Activated T-helper 1 cell treated with anti-CD3 and anti-CD28 coated beads, Interleukin-12 subunit alpha, Interleukin-12 subunit beta, Interleukin-2, Interleukin-4 antibody, amounts not matched to agents 30 ng/mL and 10 ng/mL and 1 ng/mL, durations not matched to agents 14 hours and 24 hours and 36 hours (primary cell): ENCODE data around the gene MYEF2. TPM values are rescaled to one million over a fixed set of nuclear protein-coding genes. Genes with fewer than 3 reads are reported as not detected.

Experiments used
- DNase-seq: peaks from one replicate; pipeline ENCODE4 v3.0.0; 2021; ENCODE audit warnings: low spot score
- H3K27ac Mint-ChIP-seq: one replicate; pipeline ENCODE4 v1.8.0; 2021; ENCODE audit warnings: mild to moderate bottlenecking, mixed read lengths
- H3K27me3 Mint-ChIP-seq: one replicate; pipeline ENCODE4 v1.8.0; 2022; ENCODE audit warnings: mild to moderate bottlenecking, moderate library complexity, mixed read lengths; ENCODE audit not compliant: insufficient read depth
- H3K36me3 Mint-ChIP-seq: one replicate; pipeline ENCODE4 v1.8.0; 2021; ENCODE audit warnings: low read depth, mixed read lengths
- H3K4me1 Mint-ChIP-seq: one replicate; pipeline ENCODE4 v1.8.0; 2021; ENCODE audit warnings: low read depth, mixed read lengths
- H3K4me3 Mint-ChIP-seq: one replicate; pipeline ENCODE4 v1.8.0; 2021; ENCODE audit warnings: mild to moderate bottlenecking, moderate library complexity, mixed read lengths
- H3K9me3 Mint-ChIP-seq: one replicate; pipeline ENCODE4 v1.8.0; 2021; ENCODE audit warnings: mixed read lengths
- intact Hi-C: fragments of 100-400 bp; cut with micrococcal nuclease; formaldehyde crosslinking; loops from one replicate; pipeline ENCODE4 v1.15.1; 2024
- total RNA-seq: library from RNA; stranded (reverse); gene quantifications from 2 replicates; pipeline ENCODE4 v1.2.3, GENCODE V29; 2022

MYEF2 gene
- total RNA-seq, 1 donor from 2014 or later: 20.3 TPM

DNA sequence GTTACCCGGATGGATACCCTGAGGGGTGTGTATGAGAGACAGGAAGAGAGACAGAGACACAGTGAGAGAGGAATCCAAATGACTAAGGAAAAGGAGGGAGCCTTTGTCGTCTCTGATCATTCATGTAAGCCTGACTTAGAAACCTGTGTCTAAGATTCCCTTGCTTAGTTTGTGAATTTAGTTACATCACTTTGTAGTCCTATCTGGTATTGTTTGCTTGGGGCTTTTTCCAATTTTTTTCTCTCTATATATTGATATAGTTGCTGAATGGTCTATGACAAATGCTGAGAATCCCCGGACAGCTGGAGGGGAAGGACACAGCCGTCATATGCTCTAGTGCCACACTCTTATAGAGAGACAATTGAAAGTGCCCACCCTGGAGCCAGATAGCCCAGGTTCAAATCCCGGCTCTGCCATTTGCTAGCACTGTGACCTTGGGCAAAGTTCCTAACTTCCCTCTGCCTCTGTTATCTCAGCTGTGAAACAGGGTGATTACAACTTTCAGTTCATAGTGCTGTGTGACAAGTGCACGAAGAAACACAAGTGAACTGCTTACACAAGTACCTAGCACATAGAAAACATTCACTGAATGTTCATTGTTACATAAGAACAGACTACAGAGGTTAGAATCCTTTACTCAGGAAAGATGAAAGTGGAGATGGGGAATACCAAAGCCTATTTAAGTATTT lies 51.3 kb downstream of the MYEF2 start:
- no peaks in the 10 kb centered on the region for H3K4me1 Mint-ChIP-seq
- H3K9me3 Mint-ChIP-seq: no peaks in the 10 kb centered on the region
- DNase-seq: no peak
- peaks cover 2% of the 10 kb centered on the region for H3K27me3 Mint-ChIP-seq
- intact Hi-C loops: no loop called here
- H3K27ac Mint-ChIP-seq: no peak overlapping the region
- no peak overlapping the region for H3K4me3 Mint-ChIP-seq
- H3K36me3 Mint-ChIP-seq: no peaks in the 10 kb centered on the region

DNA sequence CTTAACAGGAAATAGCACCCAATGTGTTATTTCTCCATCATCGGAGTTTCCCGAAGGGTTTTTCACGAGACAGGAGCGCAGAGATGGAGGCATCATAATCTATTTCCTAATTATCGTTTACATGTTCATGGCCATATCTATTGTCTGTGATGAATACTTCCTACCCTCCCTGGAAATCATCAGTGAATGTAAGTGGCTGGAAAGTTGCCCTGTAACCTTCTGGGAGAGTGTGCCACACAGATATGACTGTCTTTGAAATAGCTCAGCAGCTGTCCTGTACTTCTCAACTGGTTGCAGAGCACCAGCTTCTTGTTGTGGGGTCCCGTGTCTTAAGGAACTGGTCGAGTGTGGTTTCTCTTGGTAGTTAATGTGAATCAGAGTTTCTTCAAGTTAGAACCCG lies 56.2 kb downstream of the MYEF2 start:
- intact Hi-C loops: no loop called here
- Mint-ChIP-seq H3K4me1 (no peaks in the 10 kb centered on the region), H3K27ac (no peak overlapping the region), H3K4me3 (no peak overlapping the region), H3K9me3 (no peaks in the 10 kb centered on the region), H3K27me3 (peaks cover 2% of the 10 kb centered on the region), H3K36me3 (no peaks in the 10 kb centered on the region)
- no peak for DNase-seq

DNA sequence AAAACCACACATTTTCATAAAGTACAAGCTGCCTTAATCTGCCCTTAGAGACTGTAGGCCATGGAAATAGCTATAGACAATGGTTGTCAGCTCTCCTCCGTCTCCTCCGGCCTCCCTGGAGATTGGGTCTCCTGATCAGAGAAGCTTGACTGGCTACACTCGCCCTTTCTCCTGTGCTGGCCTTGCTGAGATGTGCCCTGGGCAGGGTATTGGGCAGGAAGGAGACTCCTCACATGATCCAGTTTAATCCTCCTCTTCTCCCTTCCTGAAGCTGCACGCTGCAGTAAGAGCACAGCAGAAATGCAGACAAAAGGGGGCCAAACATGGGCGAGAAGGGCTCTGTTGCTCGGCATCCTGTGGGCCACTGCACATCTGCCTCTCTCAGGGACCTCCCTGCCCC lies 57.4 kb downstream of the MYEF2 start, which contains the start of gene SLC24A5:
TSS of gene SLC24A5 (plus strand) at position 246 of the 400 bp plus-strand sequence. CDS start at position 301, 55 bp downstream.
- no peak for DNase-seq
- Mint-ChIP-seq H3K4me3 (no peak within 1 kb of the TSS), H3K27ac (no peak within 1 kb of the TSS), H3K36me3 (no peaks in the 10 kb centered on the region), H3K27me3 (peaks cover 4% of the 10 kb centered on the region), H3K9me3 (no peaks in the 10 kb centered on the region), H3K4me1 (no peaks in the 10 kb centered on the region)
- intact Hi-C loops: no loop called here

DNA sequence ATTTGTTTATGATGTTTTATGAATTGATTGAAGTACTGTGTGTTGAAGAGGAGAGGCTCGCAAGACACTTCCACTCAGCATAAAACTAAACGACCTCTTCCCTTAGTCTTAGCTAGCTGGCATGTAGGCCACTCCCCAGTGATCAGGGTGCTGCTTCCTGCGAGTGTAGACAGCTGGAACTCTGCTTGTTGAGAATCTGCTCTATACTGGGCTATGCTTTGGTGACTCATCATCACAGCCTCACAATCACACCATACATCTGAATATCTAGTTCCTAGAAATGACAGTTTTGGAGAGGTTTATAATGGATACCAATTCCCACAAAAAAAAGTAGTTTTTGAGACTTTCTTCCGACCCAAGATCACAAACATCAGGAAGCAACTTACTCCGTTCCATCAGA lies 58.8 kb downstream of the MYEF2 start:
- Mint-ChIP-seq H3K27ac (no peak overlapping the region), H3K4me1 (no peaks in the 10 kb centered on the region), H3K36me3 (no peaks in the 10 kb centered on the region), H3K27me3 (peaks cover 10% of the 10 kb centered on the region), H3K4me3 (no peak overlapping the region), H3K9me3 (no peaks in the 10 kb centered on the region)
- intact Hi-C loops: no loop called here
- no peak for DNase-seq

DNA sequence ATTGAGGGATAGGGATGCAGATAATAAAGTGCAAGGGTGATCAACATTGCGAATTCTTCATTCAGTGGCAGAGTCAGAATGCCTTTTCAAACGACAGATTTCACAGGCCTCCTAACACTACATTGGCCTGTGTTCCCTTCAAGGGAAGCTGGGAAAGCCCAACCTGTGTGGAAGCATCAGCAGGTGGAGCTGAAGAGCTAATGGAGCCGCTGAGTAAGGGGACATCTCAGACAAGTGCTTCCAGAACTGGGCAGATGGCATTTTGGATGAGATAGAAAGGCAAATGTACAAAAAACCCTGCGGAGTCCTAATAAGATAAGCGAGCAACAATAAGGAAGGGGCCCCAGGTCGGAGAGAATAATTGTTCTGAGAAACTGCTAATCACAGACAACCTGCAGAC lies 65.9 kb downstream of the MYEF2 start:
- H3K27me3 Mint-ChIP-seq: peaks cover 14% of the 10 kb centered on the region
- no peak overlapping the region for H3K27ac Mint-ChIP-seq
- no peak overlapping the region for H3K4me3 Mint-ChIP-seq
- H3K9me3 Mint-ChIP-seq: no peaks in the 10 kb centered on the region
- intact Hi-C loops: loop anchor here (5.0 kb wide), 1 partner anchor 175 kb away; no protein-coding TSS in a partner anchor
- H3K36me3 Mint-ChIP-seq: no peaks in the 10 kb centered on the region
- no peak for DNase-seq
- H3K4me1 Mint-ChIP-seq: no peaks in the 10 kb centered on the region

DNA sequence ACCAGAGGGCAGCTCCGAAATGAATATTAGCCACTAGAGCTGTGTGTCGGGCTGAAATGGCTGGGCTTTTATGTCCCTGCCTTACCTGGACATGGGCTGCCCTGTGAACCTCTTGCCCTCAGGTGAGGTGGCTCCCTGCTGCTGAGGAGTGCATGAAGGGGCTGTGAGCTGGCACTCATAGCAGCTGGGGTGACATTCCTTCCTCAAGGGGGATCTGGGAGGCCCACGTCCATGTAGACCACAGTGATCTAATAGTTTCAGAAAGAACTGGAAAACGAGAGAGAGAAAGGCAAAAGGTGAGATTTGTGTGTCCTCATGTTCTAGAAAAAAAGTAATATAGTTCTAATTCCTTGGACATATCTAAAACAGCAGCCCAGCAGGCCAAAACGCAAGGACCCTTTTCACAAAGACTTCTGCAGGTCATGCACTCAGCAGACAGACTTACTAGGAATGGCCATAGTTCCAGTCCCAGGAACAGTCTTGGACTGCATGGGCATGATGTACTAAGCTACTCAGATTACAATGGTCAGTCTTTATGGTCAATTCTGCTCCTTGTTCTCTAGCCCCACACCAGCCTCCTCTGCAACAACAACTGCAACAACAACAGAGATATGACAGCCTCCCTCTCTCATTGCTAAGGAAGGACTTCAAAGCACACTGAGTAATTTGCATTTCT lies 68.1 kb downstream of the MYEF2 start:
- Mint-ChIP-seq H3K4me3 (no peak overlapping the region), H3K27me3 (peaks cover 14% of the 10 kb centered on the region), H3K4me1 (no peaks in the 10 kb centered on the region), H3K9me3 (no peaks in the 10 kb centered on the region), H3K27ac (no peak overlapping the region), H3K36me3 (no peaks in the 10 kb centered on the region)
- DNase-seq: no peak
- intact Hi-C loops: loop anchor here (5.0 kb wide), 1 partner anchor 177 kb away; no protein-coding TSS in a partner anchor

DNA sequence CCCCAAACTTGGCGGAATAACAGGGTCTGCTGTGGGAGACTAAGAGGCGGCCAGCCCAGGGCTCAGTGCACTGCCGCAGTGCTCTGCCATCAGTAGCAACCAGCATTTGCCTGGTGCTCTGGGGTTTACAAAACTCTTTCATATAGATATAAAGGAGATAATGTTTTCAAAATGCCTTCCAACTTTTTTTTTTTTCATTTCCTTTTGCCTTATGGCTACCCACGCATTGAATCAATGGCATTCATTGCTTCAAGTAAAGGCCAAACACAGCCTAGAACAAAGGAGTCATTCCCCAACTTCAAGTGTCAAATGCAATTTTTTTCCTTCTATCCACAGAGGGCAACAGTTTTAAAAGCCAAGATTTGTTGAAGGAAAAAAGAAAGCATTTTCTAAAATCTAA lies 68.9 kb downstream of the MYEF2 start:
- DNase-seq: no peak
- H3K4me3 Mint-ChIP-seq: no peak overlapping the region
- no peaks in the 10 kb centered on the region for H3K9me3 Mint-ChIP-seq
- no peak overlapping the region for H3K27ac Mint-ChIP-seq
- intact Hi-C loops: no loop called here
- H3K27me3 Mint-ChIP-seq: peaks cover 9% of the 10 kb centered on the region
- H3K4me1 Mint-ChIP-seq: no peaks in the 10 kb centered on the region
- no peaks in the 10 kb centered on the region for H3K36me3 Mint-ChIP-seq

DNA sequence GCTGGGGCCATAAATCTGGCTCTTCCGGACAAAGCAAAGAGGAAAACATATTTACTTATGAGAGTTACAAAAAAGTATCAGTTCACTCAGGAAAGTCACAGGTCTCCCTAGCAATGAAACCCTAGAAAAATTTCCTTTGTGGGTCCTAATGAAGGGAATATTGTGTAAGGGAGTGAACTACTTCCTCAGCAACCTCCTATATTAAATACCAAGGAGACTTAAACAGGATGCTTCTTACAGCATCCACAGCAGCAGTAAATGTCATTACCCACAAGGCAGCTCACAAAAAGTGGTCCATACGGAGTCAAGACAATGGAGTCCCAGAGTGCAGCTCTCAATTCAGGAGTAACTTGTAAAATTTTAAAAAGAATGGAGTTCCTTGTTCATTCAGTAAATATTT lies 72.2 kb downstream of the MYEF2 start:
- Mint-ChIP-seq H3K4me1 (no peaks in the 10 kb centered on the region), H3K27ac (no peak overlapping the region), H3K9me3 (no peaks in the 10 kb centered on the region), H3K36me3 (no peaks in the 10 kb centered on the region), H3K4me3 (no peak overlapping the region), H3K27me3 (peaks cover 9% of the 10 kb centered on the region)
- intact Hi-C loops: no loop called here
- no peak for DNase-seq

DNA sequence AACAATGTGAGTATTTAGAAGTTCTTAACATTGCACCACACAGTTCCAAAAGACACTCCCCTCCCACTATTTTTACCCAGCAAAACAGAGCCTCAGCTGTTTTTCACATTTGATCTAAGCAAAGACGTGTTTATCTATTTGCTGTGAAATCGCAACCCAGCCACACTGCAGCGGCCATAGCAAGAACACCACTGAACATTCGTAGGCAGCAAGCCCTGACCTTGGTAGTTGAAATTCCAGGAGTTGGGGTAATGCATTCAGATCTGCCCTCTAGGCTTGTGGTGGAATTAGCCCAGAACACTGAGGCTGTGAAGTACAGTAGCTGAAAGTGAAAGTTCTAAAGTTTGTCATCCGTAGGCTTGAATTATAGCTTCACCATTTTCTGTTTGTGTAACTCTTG lies 74.4 kb downstream of the MYEF2 start:
- Mint-ChIP-seq H3K9me3 (no peaks in the 10 kb centered on the region), H3K4me3 (no peak overlapping the region), H3K4me1 (no peaks in the 10 kb centered on the region), H3K27ac (no peak overlapping the region), H3K36me3 (no peaks in the 10 kb centered on the region), H3K27me3 (peaks cover 7% of the 10 kb centered on the region)
- DNase-seq: no peak
- intact Hi-C loops: no loop called here

DNA sequence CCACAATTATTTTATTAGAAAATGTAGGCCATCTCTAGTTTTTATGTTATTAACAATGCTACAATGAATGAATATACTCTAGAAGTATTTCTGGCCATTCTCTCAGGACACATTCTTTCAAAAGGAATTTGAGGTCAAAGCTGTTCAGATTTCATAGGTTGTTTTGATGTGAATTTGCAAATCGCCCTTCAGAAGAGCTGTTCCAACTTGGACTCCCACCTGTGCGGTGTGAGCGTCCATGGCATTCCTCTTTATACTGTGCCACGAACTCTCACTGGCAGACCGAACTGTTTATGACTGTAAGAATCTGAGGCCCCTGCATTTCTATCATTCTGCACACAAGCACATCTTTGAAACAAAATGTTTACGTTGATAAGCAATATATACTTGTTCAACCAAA lies 75.9 kb downstream of the MYEF2 start:
- no peaks in the 10 kb centered on the region for H3K9me3 Mint-ChIP-seq
- intact Hi-C loops: no loop called here
- no peaks in the 10 kb centered on the region for H3K36me3 Mint-ChIP-seq
- DNase-seq: no peak
- no peak overlapping the region for H3K4me3 Mint-ChIP-seq
- H3K27ac Mint-ChIP-seq: no peak overlapping the region
- no peaks in the 10 kb centered on the region for H3K4me1 Mint-ChIP-seq
- peaks cover 4% of the 10 kb centered on the region for H3K27me3 Mint-ChIP-seq

DNA sequence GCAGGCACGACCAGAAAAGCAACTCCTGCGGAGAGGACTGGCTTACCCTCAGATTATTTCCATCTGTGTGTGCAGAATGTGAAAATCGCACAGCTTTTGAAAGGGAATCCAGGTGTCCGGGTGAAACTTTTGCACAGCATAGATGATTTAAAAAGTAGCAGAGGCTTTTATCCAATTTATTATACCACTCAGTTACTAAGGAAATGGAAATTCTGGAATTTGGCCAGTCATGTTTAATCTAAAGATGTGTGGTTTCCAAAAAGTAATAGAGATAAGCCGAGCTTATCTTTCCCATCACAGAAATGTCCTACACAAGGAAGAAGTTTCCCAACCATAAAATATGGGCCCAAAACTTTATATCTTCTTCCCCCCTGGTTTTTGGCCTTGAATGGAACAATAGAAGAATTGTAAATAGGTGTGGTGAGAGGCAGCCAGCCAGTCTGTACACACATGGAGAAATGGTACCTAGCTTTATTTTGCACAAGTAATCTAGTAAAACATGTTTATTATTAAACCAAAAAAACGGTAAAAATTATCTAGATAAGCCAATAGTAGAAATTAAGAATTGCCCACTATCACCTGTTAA lies 76.6 kb downstream of the MYEF2 start:
- Mint-ChIP-seq H3K4me1 (no peaks in the 10 kb centered on the region), H3K27ac (no peak overlapping the region), H3K4me3 (no peak overlapping the region), H3K27me3 (peaks cover under 1% of the 10 kb centered on the region), H3K36me3 (no peaks in the 10 kb centered on the region), H3K9me3 (no peaks in the 10 kb centered on the region)
- DNase-seq: no peak
- intact Hi-C loops: no loop called here

DNA sequence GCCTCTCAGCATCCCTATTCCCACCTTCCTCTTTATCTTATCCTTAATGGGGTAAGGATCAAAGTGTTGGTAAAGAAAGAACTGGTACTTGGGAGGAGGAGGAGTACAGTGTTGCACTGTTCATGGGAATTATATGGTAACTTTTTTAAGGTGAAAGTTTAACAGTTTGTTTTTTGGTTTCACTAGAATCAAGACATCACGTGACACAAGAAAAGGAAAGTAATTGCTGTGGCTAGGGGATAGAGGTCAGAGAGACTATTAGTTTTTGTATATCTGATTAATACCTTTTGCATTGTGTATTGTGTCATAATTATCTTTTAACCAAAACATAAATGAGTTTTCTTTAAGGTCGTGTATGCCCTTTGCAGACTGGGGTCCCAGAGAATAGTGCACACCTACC lies 80.8 kb downstream of the MYEF2 start:
- H3K36me3 Mint-ChIP-seq: no peaks in the 10 kb centered on the region
- H3K27me3 Mint-ChIP-seq: peaks cover 2% of the 10 kb centered on the region
- intact Hi-C loops: no loop called here
- no peak overlapping the region for H3K27ac Mint-ChIP-seq
- H3K9me3 Mint-ChIP-seq: no peaks in the 10 kb centered on the region
- no peak overlapping the region for H3K4me3 Mint-ChIP-seq
- no peaks in the 10 kb centered on the region for H3K4me1 Mint-ChIP-seq
- DNase-seq: no peak

DNA sequence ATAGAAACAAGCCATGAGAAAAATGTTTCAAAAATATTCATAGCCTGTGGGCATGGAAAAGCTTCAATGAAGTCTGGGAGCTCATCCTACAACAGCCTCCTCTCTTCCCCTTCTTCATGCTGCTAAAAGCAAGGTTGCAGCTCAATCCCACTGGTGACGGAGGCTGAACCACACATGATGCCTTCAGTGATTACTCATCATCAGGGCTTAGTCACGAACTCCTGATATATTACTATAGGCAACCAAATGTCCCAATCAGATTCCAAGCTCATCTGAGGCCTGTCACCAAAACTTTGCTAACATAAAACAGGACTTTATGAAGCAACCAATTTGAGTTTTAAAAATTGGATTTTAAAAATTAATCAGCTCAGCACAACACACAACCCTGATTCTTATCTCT lies 81.3 kb downstream of the MYEF2 start:
- Mint-ChIP-seq H3K36me3 (no peaks in the 10 kb centered on the region), H3K27me3 (peaks cover 2% of the 10 kb centered on the region), H3K4me1 (no peaks in the 10 kb centered on the region), H3K27ac (no peak overlapping the region), H3K4me3 (no peak overlapping the region), H3K9me3 (no peaks in the 10 kb centered on the region)
- DNase-seq: no peak
- intact Hi-C loops: no loop called here
